Brain pericyte (primary cell): ENCODE measurements around the gene CDX4.
"Not testable (repeated sequence)": the region's sequence is repeated elsewhere in the genome, so short reads cannot be mapped to it uniquely, and the experiment has no call there.

Experiments
- DNase-seq: peaks from one replicate; pipeline ENCODE4 v3.0.0-alpha.2; 2012; ENCODE audit warnings: low read depth, low spot score

Gene CDX4

GRCh38 chrX:73446831-73447230 is at the start of gene CDX4:
TSS of gene CDX4 (plus strand) at chrX:73447053. CDS start at chrX:73447254, 201 bp downstream.
- no peak for DNase-seq

- DNase-seq, result no peak
Observed at GRCh38 chrX:73398185-73398914, 48.5 kb upstream of the CDX4 start.

- DNase-seq, result no peak
Observed at GRCh38 chrX:73400136-73400748, 46.6 kb upstream of the CDX4 start.

GRCh38 chrX:73401591-73402266 is 45.1 kb upstream of the CDX4 start:
- no peak for DNase-seq

- DNase-seq, result no peak
Observed at GRCh38 chrX:73412930-73413329, 33.9 kb upstream of the CDX4 start.

- DNase-seq, result no peak
Observed at GRCh38 chrX:73447311-73447794, 500 bp downstream of the CDX4 start.

- no peak for DNase-seq
Observed at GRCh38 chrX:73448379-73448778, 1.5 kb downstream of the CDX4 start.

- no peak for DNase-seq
Observed at GRCh38 chrX:73455171-73455570, 8.3 kb downstream of the CDX4 start.

GRCh38 chrX:73457306-73457705 is 10.5 kb downstream of the CDX4 start:
- DNase-seq, result no peak

GRCh38 chrX:73468376-73468775 is 21.5 kb downstream of the CDX4 start:
- DNase-seq, result no peak

- no peak for DNase-seq
Observed at GRCh38 chrX:73478961-73479360, 32.1 kb downstream of the CDX4 start.

- DNase-seq, result no peak
Observed at GRCh38 chrX:73481521-73481920, 34.7 kb downstream of the CDX4 start.

- DNase-seq, result no peak
Observed at GRCh38 chrX:73490661-73491060, 43.8 kb downstream of the CDX4 start.

GRCh38 chrX:73492178-73492577 is 45.3 kb downstream of the CDX4 start:
- not testable (repeated sequence) for DNase-seq
